WI38 (cell line): ENCODE results near the gene PPP6R2.
A peak's percentile ranks its signal among the peaks of the same experiment; 100 is the strongest.

Experiments
- H3K4me3 ChIP-seq: 2 replicates; pipeline ENCODE4 v1.5.1; 2011; ENCODE audit warnings: low read depth, mild to moderate bottlenecking, control low read depth, low read length
- CTCF ChIP-seq: IDR thresholded peaks from 2 replicates; pipeline ENCODE4 v1.5.1; 2012; ENCODE audit warnings: low read depth, mild to moderate bottlenecking, control low read depth, low read length

The PPP6R2 gene

GRCh38 chr22:50339945-50340879, 2.9 kb upstream of the PPP6R2 start:
- TF ChIP-seq CTCF, result no peak
- no peak overlapping the region for H3K4me3 ChIP-seq

- peak; percentile 89 for TF ChIP-seq CTCF
Observed at GRCh38 chr22:50341977-50342650, 1.0 kb upstream of the PPP6R2 start.

GRCh38 chr22:50343541-50343935, 411 bp downstream of the PPP6R2 start:
- no peak for TF ChIP-seq CTCF
- peak overlapping the region; percentile 77 for H3K4me3 ChIP-seq

More at GRCh38 chr22:50341977-50342650, 1.0 kb upstream of the PPP6R2 start:
- peak overlapping the region; percentile 67 for H3K4me3 ChIP-seq

GRCh38 chr22:50346470-50346869, 3.3 kb downstream of the PPP6R2 start:
- no peak for TF ChIP-seq CTCF
- no peak overlapping the region for H3K4me3 ChIP-seq

GRCh38 chr22:50347157-50347556, 4.0 kb downstream of the PPP6R2 start:
- TF ChIP-seq CTCF, result no peak
- no peak overlapping the region for H3K4me3 ChIP-seq

- TF ChIP-seq CTCF, result no peak
Observed at GRCh38 chr22:50348058-50348457, 4.9 kb downstream of the PPP6R2 start.

GRCh38 chr22:50356186-50356585, 13.1 kb downstream of the PPP6R2 start:
- no peak overlapping the region for H3K4me3 ChIP-seq
- TF ChIP-seq CTCF, result no peak

More at GRCh38 chr22:50348058-50348457, 4.9 kb downstream of the PPP6R2 start:
- no peak overlapping the region for H3K4me3 ChIP-seq
